AG09309 (cell line): Measurements from ENCODE around the gene MCM10.
"Not testable (repeated sequence)": the region's sequence is repeated elsewhere in the genome, so short reads cannot be mapped to it uniquely, and the experiment has no call there.

ENCODE experiments used
- DNase-seq: peaks from one replicate; pipeline ENCODE4 v3.0.0-alpha.2; 2010; ENCODE audit warnings: low read depth
- H3K4me3 ChIP-seq: 2 replicates; pipeline ENCODE4 v1.5.1; 2011; ENCODE audit warnings: mild to moderate bottlenecking, low read depth, low read length, moderate library complexity; ENCODE audit not compliant: control insufficient read depth
- CTCF ChIP-seq: IDR thresholded peaks from 2 replicates; pipeline ENCODE4 v1.5.1; 2011; ENCODE audit warnings: mild to moderate bottlenecking, low read depth, low read length, inconsistent platforms; ENCODE audit not compliant: insufficient read depth, control insufficient read depth; ENCODE audit errors: missing control alignments

MCM10 gene

GRCh38 chr10:13234172-13234571 lies 72.8 kb downstream of the MCM10 start, which contains the start of gene UCMA:
Gene UCMA, minus strand, starts transcription at chr10:13234374. Its CDS starts 116 bp downstream, at chr10:13234258.
- TF ChIP-seq CTCF = no peak
- H3K4me3 ChIP-seq = no peak within 1 kb of the TSS
- no peak for DNase-seq

GRCh38 chr10:13234736-13235135 lies 73.4 kb downstream of the MCM10 start:
- H3K4me3 ChIP-seq, DNase-seq: not testable (repeated sequence)

GRCh38 chr10:13236638-13237037 lies 75.3 kb downstream of the MCM10 start:
- no peak overlapping the region for H3K4me3 ChIP-seq
- TF ChIP-seq CTCF = no peak
- DNase-seq = no peak

- no peak for TF ChIP-seq CTCF
- DNase-seq = no peak
- no peak overlapping the region for H3K4me3 ChIP-seq
Measured at GRCh38 chr10:13238271-13239077, 77.1 kb downstream of the MCM10 start.

GRCh38 chr10:13239923-13240322 lies 78.6 kb downstream of the MCM10 start:
- H3K4me3 ChIP-seq = no peak overlapping the region
- DNase-seq = no peak

GRCh38 chr10:13241613-13242012 lies 80.3 kb downstream of the MCM10 start:
- H3K4me3 ChIP-seq = no peak overlapping the region
- DNase-seq = no peak
- TF ChIP-seq CTCF = no peak

More at GRCh38 chr10:13239923-13240322, 78.6 kb downstream of the MCM10 start:
- no peak for TF ChIP-seq CTCF

- not testable (repeated sequence) for DNase-seq, H3K4me3 ChIP-seq
Measured at GRCh38 chr10:13242260-13242659, 80.9 kb downstream of the MCM10 start.

GRCh38 chr10:13247246-13247645 lies 85.9 kb downstream of the MCM10 start:
- no peak overlapping the region for H3K4me3 ChIP-seq
- DNase-seq = no peak
- TF ChIP-seq CTCF = no peak
